ENCODE data around the gene KRTAP10-4.
"Not testable (repeated sequence)": the region's sequence is repeated elsewhere in the genome, so short reads cannot be mapped to it uniquely, and the experiment has no call there.

Gene KRTAP10-4

DNA sequence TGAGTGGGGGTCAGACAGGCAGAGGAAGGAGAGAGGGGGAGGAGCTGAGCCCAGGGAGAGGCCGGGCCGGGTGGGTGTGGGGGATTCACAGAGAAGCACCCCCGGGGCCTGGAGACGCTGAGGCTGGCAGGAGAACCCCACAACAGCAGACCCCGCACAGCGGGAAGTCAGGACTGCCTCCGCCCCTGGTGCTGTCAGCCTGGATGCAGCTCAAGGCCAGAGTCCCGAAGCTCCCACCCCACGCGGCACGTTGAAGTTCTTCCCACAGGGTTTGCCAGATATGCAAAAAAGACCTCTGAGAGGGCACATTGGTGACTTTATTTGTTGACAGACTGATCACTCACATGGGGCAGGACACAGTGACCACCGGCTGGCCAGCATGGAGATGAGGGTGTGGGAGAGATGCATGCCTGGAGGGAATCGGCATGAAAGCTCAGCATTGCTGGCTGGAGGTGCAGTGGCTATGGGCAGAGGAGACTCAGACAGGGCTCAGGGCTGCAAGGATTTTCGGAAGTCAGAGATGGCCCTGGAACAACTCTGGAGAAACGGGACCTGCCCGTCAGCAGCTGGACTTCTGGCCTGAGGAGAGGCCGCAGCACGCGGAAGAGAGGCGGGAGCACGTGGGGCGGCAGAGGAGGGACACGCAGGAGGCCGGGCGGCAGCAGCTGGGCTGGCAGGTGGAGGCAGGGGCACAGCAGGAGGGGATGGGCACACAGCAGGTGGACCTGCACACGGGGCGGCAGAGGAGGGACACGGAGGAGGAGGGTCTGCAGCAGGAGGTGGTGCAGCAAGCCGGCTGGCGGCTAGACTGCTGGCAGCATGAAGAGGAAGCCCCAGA, 15.8 kb upstream of the KRTAP10-4 start:
- Mint-ChIP-seq H3K27ac (no peak overlapping the region), H3K4me1 (ENCODE audit: low read depth in 2 of 2) (no peaks in the 10 kb centered on the region), H3K36me3 (ENCODE audit: insufficient read depth) (peaks cover 6% of the 10 kb centered on the region), H3K4me3 (no peak overlapping the region), H3K27me3 (peaks cover 0 to 33% of the 10 kb centered on the region in 2 donors), H3K9me3 (peaks cover 0 to 2% of the 10 kb centered on the region in 2 donors)
- no peak for ATAC-seq (replicated peaks)
- DNase-seq: no peak

GRCh38 chr21:44558329-44558675, 15.2 kb upstream of the KRTAP10-4 start:
- not testable (repeated sequence) for H3K36me3 Mint-ChIP-seq (ENCODE audit: insufficient read depth); H3K4me3 Mint-ChIP-seq; ATAC-seq (replicated peaks); H3K4me1 Mint-ChIP-seq (ENCODE audit: low read depth in 2 of 2); H3K9me3 Mint-ChIP-seq; DNase-seq
- Mint-ChIP-seq H3K27me3 (peaks cover 0 to 27% of the 10 kb centered on the region in 2 donors), H3K27ac (peak overlapping the region in 1 of 2 donors; percentile 24)

GRCh38 chr21:44558695-44559094, 14.8 kb upstream of the KRTAP10-4 start, which contains the start of gene KRTAP10-3:
Gene KRTAP10-3 (minus strand): TSS chr21:44558795. CDS start chr21:44558715, 80 bp downstream.
- peaks cover 6% of the 10 kb centered on the region for H3K36me3 Mint-ChIP-seq (ENCODE audit: insufficient read depth)
- H3K27ac Mint-ChIP-seq: peak within 1 kb of the TSS in 1 of 2 donors; percentile 24
- ATAC-seq (replicated peaks): no peak

DNA sequence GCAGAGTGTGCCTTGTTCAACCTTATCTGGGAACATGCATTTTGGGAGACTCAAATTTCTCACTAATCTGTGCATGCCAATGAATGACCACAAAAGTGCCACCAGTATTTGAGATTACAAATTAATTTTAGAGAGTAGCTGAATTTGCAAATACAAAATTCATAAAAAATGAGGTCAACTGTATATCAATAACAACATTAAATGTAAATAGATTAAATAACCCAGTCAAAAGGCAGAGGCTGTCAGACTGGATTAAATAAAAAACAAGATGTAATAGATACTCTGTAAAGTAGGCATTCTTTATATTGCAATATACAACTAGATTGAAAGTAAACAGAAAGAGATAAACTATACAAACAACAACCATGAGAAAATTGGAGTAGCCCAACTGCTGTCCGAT, 9.4 kb upstream of the KRTAP10-4 start:
- H3K27me3 Mint-ChIP-seq: peaks cover 0 to 12% of the 10 kb centered on the region in 2 donors
- ATAC-seq (replicated peaks): no peak
- H3K4me1 Mint-ChIP-seq (ENCODE audit: low read depth in 2 of 2): peaks cover 8 to 13% of the 10 kb centered on the region in 2 donors
- H3K36me3 Mint-ChIP-seq (ENCODE audit: insufficient read depth): no peaks in the 10 kb centered on the region
- peaks cover 0 to 2% of the 10 kb centered on the region in 2 donors for H3K9me3 Mint-ChIP-seq
- H3K27ac Mint-ChIP-seq: peak overlapping the region in 1 of 2 donors; percentile 91
- H3K4me3 Mint-ChIP-seq: peak overlapping the region in 1 of 2 donors; percentile 74
- no peak for DNase-seq

More at GRCh38 chr21:44558695-44559094, 14.8 kb upstream of the KRTAP10-4 start, which contains the start of gene KRTAP10-3:
- no peak for DNase-seq
- H3K4me1 Mint-ChIP-seq (ENCODE audit: low read depth in 2 of 2): no peaks in the 10 kb centered on the region
- peaks cover 0 to 23% of the 10 kb centered on the region in 2 donors for H3K27me3 Mint-ChIP-seq
- H3K4me3 Mint-ChIP-seq: no peak within 1 kb of the TSS
- H3K9me3 Mint-ChIP-seq: peaks cover 0 to 2% of the 10 kb centered on the region in 2 donors

- Mint-ChIP-seq H3K27ac (peak overlapping the region; percentile 42 to 91), H3K27me3 (peaks cover 0 to 21% of the 10 kb centered on the region in 2 donors), H3K4me1 (ENCODE audit: low read depth in 2 of 2) (peaks cover 11 to 18% of the 10 kb centered on the region in 2 donors), H3K4me3 (peak overlapping the region; percentile 17 to 74), H3K9me3 (no peaks in the 10 kb centered on the region), H3K36me3 (ENCODE audit: insufficient read depth) (no peaks in the 10 kb centered on the region)
- no peak for DNase-seq
- no peak for ATAC-seq (replicated peaks)
Observed at GRCh38 chr21:44564886-44565598, 8.5 kb upstream of the KRTAP10-4 start.

- Mint-ChIP-seq H3K27ac (no peak overlapping the region), H3K36me3 (ENCODE audit: insufficient read depth) (no peaks in the 10 kb centered on the region), H3K27me3 (peaks cover 2 to 29% of the 10 kb centered on the region in 2 donors), H3K4me1 (ENCODE audit: low read depth in 2 of 2) (peaks cover 11 to 19% of the 10 kb centered on the region in 2 donors), H3K9me3 (no peaks in the 10 kb centered on the region), H3K4me3 (no peak overlapping the region)
- ATAC-seq (replicated peaks) (no peak), DNase-seq (no peak)
Observed at GRCh38 chr21:44566403-44566802, 7.1 kb upstream of the KRTAP10-4 start.

DNA sequence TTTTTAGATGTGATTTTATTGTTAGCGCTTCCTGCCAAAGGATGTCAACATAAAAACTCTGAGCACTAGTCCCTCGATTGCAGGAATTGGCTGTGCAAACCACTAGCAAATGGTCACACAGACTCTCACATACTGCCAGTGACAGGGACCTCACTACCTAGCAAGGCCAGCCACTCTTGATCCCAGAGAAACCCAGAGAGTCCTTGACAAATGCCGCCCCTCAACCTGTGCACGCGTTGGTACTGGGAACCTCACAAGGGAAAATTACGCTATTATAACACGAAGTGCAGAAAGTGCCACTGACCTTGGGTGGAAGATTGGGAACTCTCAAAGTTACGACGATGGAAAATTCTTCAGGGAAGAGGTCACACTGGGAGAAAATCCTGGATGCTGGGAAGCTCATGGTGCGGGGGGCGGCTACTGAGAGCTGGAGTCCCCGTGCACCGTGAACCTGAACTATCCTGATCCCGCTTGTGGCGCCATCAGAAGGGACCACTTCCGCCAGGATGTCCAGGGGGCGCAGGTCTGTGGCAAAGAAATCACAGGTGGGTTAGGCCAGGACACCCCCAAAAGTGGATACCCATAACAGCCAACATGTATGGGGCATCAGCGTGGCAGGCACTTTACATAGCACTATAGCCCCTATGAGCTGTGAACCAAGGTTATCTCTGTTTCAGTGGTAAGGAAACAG, 5.9 kb upstream of the KRTAP10-4 start:
- Mint-ChIP-seq H3K9me3 (no peaks in the 10 kb centered on the region), H3K27me3 (peaks cover 8 to 42% of the 10 kb centered on the region in 2 donors), H3K27ac (no peak overlapping the region), H3K4me3 (no peak overlapping the region), H3K36me3 (ENCODE audit: insufficient read depth) (no peaks in the 10 kb centered on the region), H3K4me1 (ENCODE audit: low read depth in 2 of 2) (peaks cover 11 to 21% of the 10 kb centered on the region in 2 donors)
- no peak for ATAC-seq (replicated peaks)
- no peak for DNase-seq

GRCh38 chr21:44568261-44568660, 5.3 kb upstream of the KRTAP10-4 start:
- DNase-seq: no peak

DNA sequence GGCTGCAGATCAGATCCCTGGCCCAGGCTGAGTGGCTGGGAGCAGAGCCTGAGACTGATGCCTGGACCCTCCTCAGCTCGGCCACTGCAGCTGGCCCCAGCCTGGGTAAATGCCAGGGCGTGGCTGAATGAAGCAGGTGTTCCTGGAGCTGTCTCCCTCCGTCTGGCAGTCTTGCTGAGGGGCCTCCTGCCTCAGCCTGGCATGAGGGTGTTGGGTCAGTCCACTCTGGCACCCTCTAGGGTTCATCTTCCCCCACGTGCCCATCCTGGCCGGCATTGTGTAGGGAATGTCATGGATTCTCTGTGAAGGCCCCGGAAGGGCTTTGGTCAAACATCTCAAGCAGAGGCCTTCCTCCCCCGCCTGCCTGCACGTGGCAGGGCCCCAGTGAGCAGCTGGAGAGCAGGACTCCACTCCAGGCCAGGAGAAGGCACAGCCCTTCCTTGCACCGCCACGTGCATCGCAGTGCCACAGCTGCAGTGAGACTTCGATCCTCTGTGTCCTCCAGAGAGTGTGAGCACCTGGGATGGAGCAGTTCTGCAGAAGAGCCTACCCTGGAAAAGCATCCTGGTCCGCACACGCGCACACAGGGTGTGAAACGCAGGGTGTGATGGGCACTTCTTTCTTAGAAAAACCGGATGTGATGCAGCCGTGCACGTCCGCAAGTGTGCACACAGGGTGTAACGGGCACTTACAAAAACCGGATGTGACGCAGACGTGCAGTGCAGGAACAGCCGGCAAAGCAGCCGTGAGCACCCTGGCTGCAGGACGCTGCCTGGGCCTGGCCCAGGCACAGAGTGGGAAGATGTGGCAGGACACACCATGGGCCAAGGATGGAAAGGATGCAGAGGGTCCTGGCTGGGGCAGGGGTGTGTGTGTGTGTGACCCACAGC, 4.6 kb upstream of the KRTAP10-4 start:
- no peaks in the 10 kb centered on the region for H3K36me3 Mint-ChIP-seq (ENCODE audit: insufficient read depth)
- H3K4me3 Mint-ChIP-seq: no peak overlapping the region
- peak overlapping the region in 1 of 2 donors; percentile 9 for H3K27ac Mint-ChIP-seq
- H3K4me1 Mint-ChIP-seq (ENCODE audit: low read depth in 2 of 2): peaks cover 11 to 25% of the 10 kb centered on the region in 2 donors
- peaks cover 8 to 53% of the 10 kb centered on the region in 2 donors for H3K27me3 Mint-ChIP-seq
- H3K9me3 Mint-ChIP-seq: no peaks in the 10 kb centered on the region
- DNase-seq: no peak
- ATAC-seq (replicated peaks): no peak

More at GRCh38 chr21:44568261-44568660, 5.3 kb upstream of the KRTAP10-4 start:
- peaks cover 11 to 24% of the 10 kb centered on the region in 2 donors for H3K4me1 Mint-ChIP-seq (ENCODE audit: low read depth in 2 of 2)
- H3K4me3 Mint-ChIP-seq: no peak overlapping the region
- H3K27ac Mint-ChIP-seq: no peak overlapping the region
- no peaks in the 10 kb centered on the region for H3K36me3 Mint-ChIP-seq (ENCODE audit: insufficient read depth)
- no peak for ATAC-seq (replicated peaks)
- H3K9me3 Mint-ChIP-seq: no peaks in the 10 kb centered on the region
- peaks cover 8 to 48% of the 10 kb centered on the region in 2 donors for H3K27me3 Mint-ChIP-seq

- Mint-ChIP-seq H3K9me3 (no peaks in the 10 kb centered on the region), H3K4me3 (no peak overlapping the region), H3K4me1 (ENCODE audit: low read depth in 2 of 2) (peaks cover 16 to 24% of the 10 kb centered on the region in 2 donors), H3K27me3 (peaks cover 15 to 63% of the 10 kb centered on the region in 2 donors), H3K27ac (peak overlapping the region in 1 of 2 donors; percentile 20), H3K36me3 (ENCODE audit: insufficient read depth) (no peaks in the 10 kb centered on the region)
- ATAC-seq (replicated peaks) (no peak), DNase-seq (no peak)
Observed at GRCh38 chr21:44569861-44570517, 3.5 kb upstream of the KRTAP10-4 start.

- Mint-ChIP-seq H3K9me3 (no peaks in the 10 kb centered on the region), H3K36me3 (ENCODE audit: insufficient read depth) (no peaks in the 10 kb centered on the region), H3K27ac (no peak overlapping the region), H3K27me3 (peaks cover 18 to 75% of the 10 kb centered on the region in 2 donors), H3K4me3 (no peak overlapping the region), H3K4me1 (ENCODE audit: low read depth in 2 of 2) (peaks cover 12 to 20% of the 10 kb centered on the region in 2 donors)
- ATAC-seq (replicated peaks): no peak
- no peak for DNase-seq
Observed at GRCh38 chr21:44571296-44571695, 2.2 kb upstream of the KRTAP10-4 start.

All from effector memory CD8-positive, alpha-beta T cell (primary cell).